HepG2 (cell line): Measurements from ENCODE around the gene GDF9. TPM values are rescaled to one million over a fixed set of nuclear protein-coding genes. Genes with fewer than 3 reads are reported as not detected.

Experiments used
- ATAC-seq: fragments of 200-7000 bp; cut with Tn5 transposase; 3 replicates; pipeline ENCODE4 v1.9.1; 2020; ENCODE audit warnings: mild to moderate bottlenecking, moderate library complexity
- BruUV-seq: library from RNA; stranded (reverse); fragments of 400-500 nt; replicated peaks from 2 replicates; lab custom pipeline; 2021; lab: Mats Ljungman, UMichigan
- CTCF ChIA-PET: fragments of 300-600 bp; formaldehyde crosslinking; extraction: SDS; loops from one replicate; lab custom pipeline; 2021; ENCODE audit warnings: low total read pairs, inconsistent platforms, low intra/inter-chr PET ratio; lab: Yijun Ruan, JAX
- POLR2A ChIA-PET: fragments of 350-600 bp; sonication (Branson Sonifier 250); formaldehyde crosslinking; loops from one replicate; lab custom pipeline; 2020; ENCODE audit warnings: antibody characterized with exemption, inconsistent platforms; lab: Yijun Ruan, JAX
- DNase-seq: peaks from one replicate; pipeline ENCODE4 v3.0.0-alpha.2; 2015; ENCODE audit warnings: low spot score
- FAIRE-seq: peaks from 3 replicates; lab custom pipeline; 2011; peaks lifted over from hg19 to GRCh38; lab: Jason Lieb, UNC
- H2AFZ ChIP-seq: one replicate; pipeline ENCODE4 v1.6.1; 2011; ENCODE audit warnings: low read length, inconsistent platforms
- H3K27ac ChIP-seq: fragments of 300-600 bp; 3 replicates; pipeline ENCODE4 v1.8.0; 2011; ENCODE audit warnings: mixed run types, mild to moderate bottlenecking, mixed read lengths, low read length, inconsistent platforms; ENCODE audit not compliant: insufficient read depth; ENCODE audit errors: extremely low read length
- H3K27me3 ChIP-seq, 2 experiments: fragments of 200-600 bp in 1 of 2; 2 replicates in 1 of 2; 3 replicates in 1 of 2; pipeline versions ENCODE4 v1.6.0 to v1.8.0; 2011; ENCODE audit warnings: low read length in 2 of 2, mild to moderate bottlenecking in 2 of 2, moderate library complexity in 2 of 2, inconsistent platforms in 1 of 2; ENCODE audit not compliant: insufficient read depth in 2 of 2, control insufficient read depth in 1 of 2
- H3K36me3 ChIP-seq, 2 experiments: fragments of 200-600 bp in 1 of 2; replicated peaks in 1 of 2; 2 replicates in 1 of 2; 3 replicates in 1 of 2; pipeline versions ENCODE4 v1.5.1 to v1.8.0; 2011; ENCODE audit warnings: low read length in 2 of 2, inconsistent platforms in 1 of 2; ENCODE audit not compliant: insufficient read depth in 2 of 2, control insufficient read depth in 1 of 2
- H3K4me1 ChIP-seq: 2 replicates; pipeline ENCODE4 v1.5.1; 2012; ENCODE audit warnings: low read length, inconsistent platforms; ENCODE audit not compliant: insufficient read depth
- H3K4me2 ChIP-seq: 2 replicates; pipeline ENCODE4 v1.6.0; 2011; ENCODE audit warnings: low read depth, low read length, inconsistent platforms
- H3K4me3 ChIP-seq, 3 experiments: fragments of 200-600 bp in 1 of 3; sonication (generic), shearing (Covaris generic) in 1 of 3; replicated peaks in 1 of 3; 2 replicates each; pipeline ENCODE4 v1.5.1; 2011 to 2016; ENCODE audit warnings: low read length in 3 of 3, inconsistent platforms in 2 of 3, low read depth in 2 of 3, mild to moderate bottlenecking in 2 of 3, control low read depth in 1 of 3, mixed read lengths in 1 of 3; ENCODE audit not compliant: insufficient read depth in 1 of 3
- H3K79me2 ChIP-seq: one replicate; pipeline ENCODE4 v1.6.1; 2011; ENCODE audit warnings: low read length, inconsistent platforms; ENCODE audit not compliant: insufficient read depth
- H3K9ac ChIP-seq: 2 replicates; pipeline ENCODE4 v1.6.0; 2011; ENCODE audit warnings: mild to moderate bottlenecking, low read depth, low read length, inconsistent platforms; ENCODE audit not compliant: insufficient read depth
- H3K9me3 ChIP-seq: 2 replicates; pipeline ENCODE4 v1.5.1; 2012; ENCODE audit warnings: mild to moderate bottlenecking, low read length
- H4K20me1 ChIP-seq: 2 replicates; pipeline ENCODE4 v1.6.0; 2011; ENCODE audit warnings: inconsistent platforms, mild to moderate bottlenecking, low read length, moderate library complexity; ENCODE audit not compliant: insufficient read depth
- CTCF ChIP-seq: sonication (generic); formaldehyde crosslinking; IDR thresholded peaks from 2 replicates; pipeline ENCODE4 v1.5.0; 2020; ENCODE audit warnings: mild to moderate bottlenecking, missing genetic modification reagents, moderate library complexity
- DRAP1 ChIP-seq: IDR thresholded peaks from 2 replicates; pipeline ENCODE4 v1.6.1; 2016; ENCODE audit warnings: missing genetic modification reagents, missing compliant biosample characterization
- ELF1 ChIP-seq: sonication (generic); formaldehyde crosslinking; IDR thresholded peaks from 2 replicates; pipeline ENCODE4 v1.4.0; 2020; ENCODE audit warnings: missing genetic modification reagents
- ETV5 ChIP-seq: IDR thresholded peaks from 2 replicates; pipeline ENCODE4 v1.6.1; 2018; ENCODE audit warnings: missing biosample characterization, missing genetic modification reagents, inconsistent platforms, borderline replicate concordance
- FOXP4 ChIP-seq: sonication (generic); formaldehyde crosslinking; IDR thresholded peaks from 2 replicates; pipeline ENCODE4 v1.4.0; 2020; ENCODE audit warnings: missing genetic modification reagents
- MAF1 ChIP-seq: sonication (generic); formaldehyde crosslinking; IDR thresholded peaks from 2 replicates; pipeline ENCODE4 v1.5.0; 2020; ENCODE audit warnings: missing genetic modification reagents, borderline replicate concordance
- MAFK ChIP-seq, 2 experiments: IDR thresholded peaks in 1 of 2; conservative IDR thresholded peaks in 1 of 2; 2 replicates each; pipeline ENCODE4 v1.6.1; 2011; ENCODE audit warnings: improper control_type of control experiment in 2 of 2, low read length in 2 of 2
- MXD4 ChIP-seq: IDR thresholded peaks from 2 replicates; pipeline ENCODE4 v1.6.1; 2016; ENCODE audit warnings: mild to moderate bottlenecking, missing biosample characterization, missing genetic modification reagents
- RXRA ChIP-seq: sonication (generic); formaldehyde crosslinking; IDR thresholded peaks from 2 replicates; pipeline ENCODE4 v1.5.1; 2020; ENCODE audit warnings: missing genetic modification reagents
- TCF7 ChIP-seq: sonication (generic); IDR thresholded peaks from 2 replicates; pipeline ENCODE4 v1.6.1; 2016; ENCODE audit warnings: antibody characterized with exemption, low read depth
- XRCC5 ChIP-seq: fragments of 200-400 bp; formaldehyde crosslinking; optimal IDR thresholded peaks from 2 replicates; pipeline ENCODE3; 2017; ENCODE audit warnings: mild to moderate bottlenecking, low read length
- ZNF260 ChIP-seq: sonication (generic); formaldehyde crosslinking; IDR thresholded peaks from 2 replicates; pipeline ENCODE4 v1.4.0; 2020; ENCODE audit warnings: missing genetic modification reagents, low read depth, mild to moderate bottlenecking, borderline replicate concordance
- ZNF331 ChIP-seq: sonication (generic); formaldehyde crosslinking; IDR thresholded peaks from 2 replicates; pipeline ENCODE4 v1.4.0; 2020; ENCODE audit warnings: missing genetic modification reagents
- ZNF333 ChIP-seq: sonication (generic); formaldehyde crosslinking; IDR thresholded peaks from 2 replicates; pipeline ENCODE4 v1.4.0; 2020; ENCODE audit warnings: mild to moderate bottlenecking, missing genetic modification reagents, borderline replicate concordance
- ZNF383 ChIP-seq: sonication (generic); formaldehyde crosslinking; IDR thresholded peaks from 2 replicates; pipeline ENCODE4 v1.4.0; 2020; ENCODE audit warnings: missing genetic modification reagents, mild to moderate bottlenecking, borderline replicate concordance
- ZNF576 ChIP-seq: sonication (generic); formaldehyde crosslinking; IDR thresholded peaks from 2 replicates; pipeline ENCODE4 v1.4.0; 2020; ENCODE audit warnings: mild to moderate bottlenecking, missing genetic modification reagents
- WGBS: methylation state at CpG from one replicate; pipeline ENCODE4 v1.1.6; 2017; ENCODE audit warnings: low lambda C conversion rate; 5-methylcytosine and 5-hydroxymethylcytosine counted together
- in situ Hi-C: cut with HindIII; loops from 2 replicates; pipeline ENCODE4 v1.10.0; 2017; ENCODE audit warnings: low pct_unique_long_range_greater_than_20kb; ENCODE audit not compliant: extremely low pct_ligation_motif_present
- intact Hi-C: fragments of 100-400 bp; cut with micrococcal nuclease; formaldehyde crosslinking; loops from one replicate; pipeline ENCODE4 v1.10.0; 2022; ENCODE audit not compliant: unreplicated experiment
- polyA plus RNA-seq, 8 experiments: library from polyadenylated mRNA; depleted of rRNA in 3 of 8; stranded (reverse) in 7 of 8; unstranded in 1 of 8; fragments of >200 nt; fragmentation: Illumina TruSeq in 4 of 8; extraction: Trizol in 4 of 8; gene quantifications; 2 replicates each; pipeline versions ENCODE4 v1.2.1 to v1.2.3, GENCODE V29; 2011 to 2016; ENCODE audit warnings: low read depth in 4 of 8, missing spikeins in 1 of 8, mixed read lengths in 1 of 8; ENCODE audit not compliant: insufficient read depth in 1 of 8
- total RNA-seq, 5 experiments: library from RNA; depleted of rRNA; stranded (reverse); fragments of >200 nt; fragmentation: Illumina TruSeq; extraction: Trizol; gene quantifications; 2 replicates each; pipeline ENCODE4 v1.2.3, GENCODE V29; 2016; ENCODE audit warnings: low read depth in 1 of 5
- TF ChIP-seq, protein P1 (sequence below): IDR thresholded peaks from 2 replicates; pipeline ENCODE4 v1.6.1; 2018; ENCODE audit warnings: missing genetic modification reagents, mild to moderate bottlenecking, missing compliant biosample characterization

The GDF9 gene
- total and polyA plus RNA-seq, 2 of the 13 experiments (the other 11 are each of a cell fraction or from before 2014, with no cell fraction given) = 0.33 to 0.38 TPM

DNA sequence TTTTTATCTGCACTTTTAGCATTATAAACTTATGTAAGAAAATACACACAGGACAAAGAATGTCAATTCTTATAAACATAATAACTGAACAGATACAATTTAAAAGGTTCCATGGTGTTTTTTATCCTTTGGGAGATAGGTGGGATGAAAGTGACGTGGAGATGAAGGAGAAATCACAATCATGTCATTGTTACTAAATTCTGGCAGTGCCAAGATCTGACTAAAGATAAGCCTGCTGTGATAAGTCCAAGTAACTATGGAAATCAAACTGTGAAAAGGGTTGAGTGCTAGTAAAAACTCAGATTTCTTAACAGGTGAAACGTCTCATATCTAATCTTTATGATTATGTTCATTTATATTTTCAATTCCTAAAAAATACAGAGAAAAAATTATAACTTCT is 18.3 kb upstream of the GDF9 start (continued):
- no peak for TF ChIP-seq XRCC5
- TF ChIP-seq MAF1 (CRISPR knock-in tag) = no peak
- no peak for TF ChIP-seq ZNF383
- TF ChIP-seq MAFK (conservative IDR thresholded peaks at IDR 0.05 in 1 of 2, IDR thresholded peaks at IDR 0.05 in 1 of 2; ENCODE audit: low read length in 2 of 2) = no peak
- no peak for TF ChIP-seq TCF7
- TF ChIP-seq, all 625 proteins: peak for 0

DNA sequence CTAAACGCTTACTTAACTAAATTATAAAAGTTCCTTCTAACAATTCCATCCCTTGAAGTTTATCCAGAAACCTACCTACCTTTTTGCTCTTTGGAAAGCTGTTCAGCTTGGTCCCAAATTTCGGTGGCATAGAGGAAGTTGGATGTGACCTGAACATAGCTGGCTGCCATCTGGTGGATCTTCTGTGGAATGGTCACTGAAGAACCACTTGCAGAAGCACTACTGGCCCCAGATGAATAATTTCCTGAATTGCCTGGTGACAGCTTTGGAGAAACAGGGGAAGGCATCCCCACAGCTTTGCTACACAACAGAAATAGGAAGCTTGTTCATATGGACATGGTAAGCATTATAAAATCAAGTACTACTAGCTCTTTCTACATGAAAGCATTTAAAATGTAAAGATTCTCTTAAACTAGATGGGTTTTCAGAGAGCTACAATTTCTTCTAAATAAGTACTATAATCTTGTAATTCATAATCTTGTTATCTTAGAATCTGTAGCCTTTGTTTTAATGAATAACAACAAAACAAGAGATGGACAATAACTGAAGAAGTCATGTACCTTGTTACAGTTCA is 17.1 kb upstream of the GDF9 start:
- CTCF ChIA-PET = interaction anchor here (1.3 to 2.5 kb wide), 3 partner anchors 16 to 76 kb away, joined by 4 to 39 read pairs (median 7); partner anchors contain the start of genes GDF9, SHROOM1 and UQCRQ
- POLR2A ChIA-PET = interaction anchor here (0.6 to 1.9 kb wide), 8 partner anchors 17 to 168 kb away, joined by 3 to 22 read pairs (median 5); partner anchors contain the start of genes GDF9, HSPA4, SHROOM1 and UQCRQ
- H3K9ac ChIP-seq = no peak overlapping the region
- no TSS peak for BruUV-seq
- FAIRE-seq (peak; percentile 68), DNase-seq (peak; percentile 78), ATAC-seq (peak; percentile 94)
- peaks cover 17% of the 10 kb centered on the region for H3K4me1 ChIP-seq
- no peaks in the 10 kb centered on the region for H4K20me1 ChIP-seq
- peaks cover 20 to 62% of the 10 kb centered on the region in 2 experiments for H3K36me3 ChIP-seq
- H3K27ac ChIP-seq = peak overlapping the region; percentile 16
- H3K4me2 ChIP-seq = no peak overlapping the region
- no peaks in the 10 kb centered on the region for H3K27me3 ChIP-seq
- no peaks in the 10 kb centered on the region for H3K79me2 ChIP-seq
- intact Hi-C loops = loop anchor here (1.0 to 10.0 kb wide), 3 partner anchors 53 to 359 kb away; partner anchors contain the start of gene SHROOM1
- WGBS = 13% methylated on average over 2 of the region's 2 CpGs
- H3K4me3 ChIP-seq = no peak overlapping the region
- H3K9me3 ChIP-seq = no peaks in the 10 kb centered on the region
- no peak overlapping the region for H2AFZ ChIP-seq
- in situ Hi-C loops = loop anchor here (10.0 kb wide), 1 partner anchor 139 kb away; the partner anchor contains the start of gene CCNI2
- TF ChIP-seq MXD4 (CRISPR knock-in tag) = 0 out of 2 replicates have a peak, but pooled peaks have one; percentile 28
- TF ChIP-seq ZNF576 (CRISPR knock-in tag) = no peak
- TF ChIP-seq FOXP4 = no peak
- TF ChIP-seq ZNF260 (CRISPR knock-in tag) = no peak
- TF ChIP-seq CTCF (CRISPR knock-in tag) = peak; percentile 85
- 0 out of 2 replicates have a peak, but pooled peaks have one; percentile 33 for TF ChIP-seq ELF1 (CRISPR knock-in tag)
- 0 out of 2 replicates have a peak, but pooled peaks have one; percentile 35 for TF ChIP-seq ZNF331 (CRISPR knock-in tag)
- TF ChIP-seq DRAP1 (CRISPR knock-in tag) = peak; percentile 25; the same call in 1 of the 2 replicates
- TF ChIP-seq, protein P1, sequence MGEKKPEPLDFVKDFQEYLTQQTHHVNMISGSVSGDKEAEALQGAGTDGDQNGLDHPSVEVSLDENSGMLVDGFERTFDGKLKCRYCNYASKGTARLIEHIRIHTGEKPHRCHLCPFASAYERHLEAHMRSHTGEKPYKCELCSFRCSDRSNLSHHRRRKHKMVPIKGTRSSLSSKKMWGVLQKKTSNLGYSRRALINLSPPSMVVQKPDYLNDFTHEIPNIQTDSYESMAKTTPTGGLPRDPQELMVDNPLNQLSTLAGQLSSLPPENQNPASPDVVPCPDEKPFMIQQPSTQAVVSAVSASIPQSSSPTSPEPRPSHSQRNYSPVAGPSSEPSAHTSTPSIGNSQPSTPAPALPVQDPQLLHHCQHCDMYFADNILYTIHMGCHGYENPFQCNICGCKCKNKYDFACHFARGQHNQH (CRISPR knock-in tag) = 0 out of 2 replicates have a peak, but pooled peaks have one; percentile 51
- no peak for TF ChIP-seq RXRA (CRISPR knock-in tag)
- TF ChIP-seq ZNF333 (CRISPR knock-in tag) = no peak
- peak; percentile 48; the same call in 1 of the 2 replicates for TF ChIP-seq ETV5
